Heart left ventricle (tissue), 16 donors: Measurements from ENCODE around the gene PHF2. TPM values are rescaled to one million over a fixed set of nuclear protein-coding genes. Genes with fewer than 3 reads are reported as not detected.

Source experiments
- ATAC-seq, 4 donors: fragments of 200-7000 bp; cut with Tn5 transposase; one replicate each; pipeline ENCODE4 v1.9.1; 2020 to 2022; ENCODE audit warnings: moderate library complexity in 4 of 4, mild to moderate bottlenecking in 3 of 4, moderate number of reproducible peaks in 1 of 4
- DNase-seq, 5 donors: peaks; one replicate each; pipeline ENCODE4 v3.0.0-alpha.2; 2020
- H3K27ac ChIP-seq, 12 donors: fragments of 200-600 bp; sonication (generic) in 4 of 12; one replicate each; pipeline versions ENCODE4 v1.5.0 to v1.8.0; 2016 to 2022; ENCODE audit warnings: mild to moderate bottlenecking in 2 of 12
- H3K27me3 ChIP-seq, 9 donors: fragments of 200-600 bp; sonication (generic) in 2 of 9; one replicate each; pipeline versions ENCODE4 v1.5.1 to v1.8.0; 2016 to 2022; ENCODE audit warnings: mild to moderate bottlenecking in 3 of 9
- H3K36me3 ChIP-seq, 9 donors: fragments of 200-600 bp; sonication (generic) in 2 of 9; one replicate each; pipeline versions ENCODE4 v1.5.0 to v1.8.0; 2018 to 2022; ENCODE audit warnings: mild to moderate bottlenecking in 2 of 9
- H3K4me1 ChIP-seq, 12 donors: fragments of 200-600 bp; sonication (generic) in 4 of 12; one replicate each; pipeline versions ENCODE4 v1.5.0 to v1.8.0; 2016 to 2022; ENCODE audit warnings: mild to moderate bottlenecking in 3 of 12
- H3K4me3 ChIP-seq, 12 donors: fragments of 200-600 bp; sonication (generic) in 4 of 12; one replicate each; pipeline versions ENCODE4 v1.5.0 to v1.8.0; 2017 to 2022; ENCODE audit warnings: mild to moderate bottlenecking in 9 of 12, moderate library complexity in 4 of 12
- H3K9me3 ChIP-seq, 12 donors: fragments of 200-600 bp; sonication (generic) in 4 of 12; one replicate each; pipeline versions ENCODE4 v1.5.0 to v1.8.0; 2016 to 2022; ENCODE audit warnings: mild to moderate bottlenecking in 1 of 12
- POLR2A ChIP-seq, 2 donors: fragments of 450-650 bp; IDR thresholded peaks; one replicate each; pipeline ENCODE4 v1.6.1; 2017; ENCODE audit warnings: antibody characterized with exemption in 2 of 2, mild to moderate bottlenecking in 2 of 2, moderate library complexity in 2 of 2
- WGBS, 4 donors: extraction: QIAGEN DNeasy Blood & Tissue Kit in 2 of 4; methylation state at CpG; one replicate each; pipeline versions ENCODE4 v1.1.5 to v1.1.7; 2013 to 2018; 5-methylcytosine and 5-hydroxymethylcytosine counted together
- intact Hi-C, 10 donors: fragments of 100-400 bp; cut with DNase I; formaldehyde crosslinking; loops; one replicate each; pipeline versions ENCODE4 v1.11.1 to v1.14.2; 2022
- polyA plus RNA-seq, 2 donors: library from polyadenylated mRNA; stranded (reverse); fragments of 200-250 nt; gene quantifications; one replicate each; pipeline ENCODE4 v1.2.3, GENCODE V29; 2013
- total RNA-seq, 9 donors: library from RNA; depleted of rRNA in 2 of 9; stranded (reverse); fragments of >200 nt in 2 of 9; fragmentation: NEBNext Ultra II Directional in 3 of 9; extraction: Animal tissue kit (Norgen Biotek cat#: 25700) in 3 of 9; gene quantifications; one replicate each; pipeline versions ENCODE4 v1.1.0 to v1.2.4, GENCODE V29; 2016 to 2023
- TF ChIP-seq, protein P1 (sequence below), 12 donors: fragments of 200-600 bp; sonication (generic) in 4 of 12; IDR thresholded peaks; one replicate each; pipeline versions ENCODE4 v1.5.0 to v1.8.0; 2018 to 2022; ENCODE audit warnings: antibody characterized with exemption in 12 of 12, mild to moderate bottlenecking in 5 of 12
- donor health status: ischemic (EF 13 %, LVEDD 7.1; RV severe dilation, severe dysfunction).
- donor health status: healthy with polysubstance abuse.
- donor health status: DM: no; HTN: yes; CAD: no.
- donor health status: DM: no; HTN: no; CAD: no.
- donor health status: ischemic (EF 25% LVEDD 6.9; RV normal size, moderate dysfunction).
- donor health status: ischemic (EF 25% LVEDD 5.7; RV mildly dilated, moderate dysfunction).
- donor health status: healthy.
- donor health status: DM: yes; HTN: yes; CAD: no.
- donor health status: ischemic (EF 35%, LVEDD 5.7; RV mildly dilated, moderate dysfunction).
- donor health status: nonischemic (EF 11% LVEDD 7.7; RV severe dilation, severe dysfunction).
- donor health status: DM: yes; HTN: yes; CAD: no.
- donor health status: PGD.
- donor health status: ischemic (EF 29% LVEDD 5.4; RV normal size, mild dysfunction).
- donor health status: nonischemic (EF 23%, LVEDD 6.1; RV moderate dilation, normal function).

PHF2 gene
- total and polyA plus RNA-seq, 11 donors: 18.8 to 37.2 (median 22.1) TPM

DNA sequence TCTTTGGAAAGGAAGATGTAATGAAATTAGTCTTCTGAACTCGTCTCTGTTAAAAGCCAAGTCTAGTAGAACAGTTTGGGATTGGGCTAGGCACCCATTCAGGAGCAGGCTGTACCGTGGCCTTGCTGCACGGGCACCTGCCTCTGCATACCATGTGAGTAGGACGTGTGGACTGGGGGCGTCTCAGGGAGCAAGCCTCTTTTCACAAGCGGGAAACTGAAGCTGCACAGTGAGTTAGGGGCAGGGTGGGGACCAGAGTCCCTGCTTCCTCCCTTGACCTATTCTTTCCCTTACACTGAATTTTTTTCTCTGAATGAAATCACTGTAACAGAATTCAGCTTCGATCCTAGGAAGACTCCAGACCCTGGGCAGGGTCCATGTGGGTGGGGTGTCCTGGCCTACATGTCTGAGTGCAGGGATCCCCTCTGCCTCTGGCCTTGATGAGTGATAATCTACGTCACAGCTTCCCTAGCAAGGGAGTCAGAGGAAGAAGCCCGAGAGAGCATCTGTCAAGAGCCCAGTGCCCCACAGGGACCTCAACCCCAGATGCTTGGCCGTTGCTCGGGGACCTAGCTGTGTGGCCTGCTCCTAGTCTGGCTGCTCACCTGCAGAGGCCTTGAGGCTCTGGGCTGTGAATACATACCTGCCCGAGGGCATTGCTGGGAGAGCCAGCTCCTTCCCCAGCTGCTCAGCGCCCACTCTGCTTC lies 15.1 kb downstream of the PHF2 start:
- H3K27ac ChIP-seq: peak overlapping the region in 1 of 12 donors; percentile 15
- WGBS, 4 donors: 54 to 69% (median 66%) methylated on average over 13 of the region's 13 CpGs
- H3K4me1 ChIP-seq: peaks cover 0 to 83% (median 52%) of the 10 kb centered on the region in 12 donors
- ATAC-seq: peak in 1 of 4 donors; percentile 13
- TF ChIP-seq POLR2A (IDR thresholded peaks at IDR 0.05): no peak
- TF ChIP-seq, protein P1, sequence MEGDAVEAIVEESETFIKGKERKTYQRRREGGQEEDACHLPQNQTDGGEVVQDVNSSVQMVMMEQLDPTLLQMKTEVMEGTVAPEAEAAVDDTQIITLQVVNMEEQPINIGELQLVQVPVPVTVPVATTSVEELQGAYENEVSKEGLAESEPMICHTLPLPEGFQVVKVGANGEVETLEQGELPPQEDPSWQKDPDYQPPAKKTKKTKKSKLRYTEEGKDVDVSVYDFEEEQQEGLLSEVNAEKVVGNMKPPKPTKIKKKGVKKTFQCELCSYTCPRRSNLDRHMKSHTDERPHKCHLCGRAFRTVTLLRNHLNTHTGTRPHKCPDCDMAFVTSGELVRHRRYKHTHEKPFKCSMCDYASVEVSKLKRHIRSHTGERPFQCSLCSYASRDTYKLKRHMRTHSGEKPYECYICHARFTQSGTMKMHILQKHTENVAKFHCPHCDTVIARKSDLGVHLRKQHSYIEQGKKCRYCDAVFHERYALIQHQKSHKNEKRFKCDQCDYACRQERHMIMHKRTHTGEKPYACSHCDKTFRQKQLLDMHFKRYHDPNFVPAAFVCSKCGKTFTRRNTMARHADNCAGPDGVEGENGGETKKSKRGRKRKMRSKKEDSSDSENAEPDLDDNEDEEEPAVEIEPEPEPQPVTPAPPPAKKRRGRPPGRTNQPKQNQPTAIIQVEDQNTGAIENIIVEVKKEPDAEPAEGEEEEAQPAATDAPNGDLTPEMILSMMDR (IDR thresholded peaks at IDR 0.05): no peak
- no peaks in the 10 kb centered on the region for H3K27me3 ChIP-seq
- intact Hi-C loops: no loop called here
- H3K9me3 ChIP-seq: no peaks in the 10 kb centered on the region
- no peak for DNase-seq
- H3K4me3 ChIP-seq: no peak overlapping the region
- no peaks in the 10 kb centered on the region for H3K36me3 ChIP-seq

DNA sequence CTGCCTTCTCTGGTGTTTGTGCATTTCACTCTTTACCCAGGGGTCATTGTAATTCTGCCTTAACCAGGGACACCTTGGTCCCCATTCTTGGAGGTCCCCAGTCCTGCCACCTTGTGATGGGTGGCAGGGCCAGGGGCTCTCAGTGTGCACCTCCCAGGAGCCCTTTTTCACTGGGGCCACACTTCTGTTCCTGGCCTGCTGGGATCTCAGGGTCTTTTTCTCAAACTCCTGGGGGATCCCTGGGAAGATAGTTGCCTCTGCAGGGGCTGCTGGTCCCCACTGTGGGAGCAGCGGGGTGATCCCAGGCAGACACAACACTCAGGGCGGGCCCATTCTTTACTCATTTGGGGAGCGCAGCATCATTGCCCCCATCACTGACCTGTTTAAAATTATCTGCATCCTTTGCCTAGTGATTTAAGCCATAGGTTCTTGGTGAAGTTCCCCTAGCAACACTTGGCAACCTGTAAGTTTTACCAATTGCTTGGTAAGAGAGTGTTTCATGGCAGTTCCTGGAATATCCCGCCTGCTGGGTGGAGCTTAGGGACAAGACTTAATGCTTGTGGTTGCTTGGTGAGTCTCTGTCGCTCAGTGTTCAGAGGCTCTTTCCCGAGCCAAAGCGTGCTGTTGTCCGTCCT lies 15.7 kb downstream of the PHF2 start:
- Histone ChIP-seq H3K4me3 (no peak overlapping the region), H3K9me3 (no peaks in the 10 kb centered on the region), H3K27me3 (no peaks in the 10 kb centered on the region), H3K36me3 (no peaks in the 10 kb centered on the region), H3K27ac (peak overlapping the region in 1 of 12 donors; percentile 15), H3K4me1 (peaks cover 0 to 76% (median 48%) of the 10 kb centered on the region in 12 donors)
- ATAC-seq (no peak), DNase-seq (no peak)
- TF ChIP-seq POLR2A (IDR thresholded peaks at IDR 0.05): no peak
- TF ChIP-seq, protein P1 (IDR thresholded peaks at IDR 0.05): no peak
- intact Hi-C loops: no loop called here
- 93 to 95% (median 94%) methylated on average over 8 of the region's 8 CpGs for WGBS, 4 donors

DNA sequence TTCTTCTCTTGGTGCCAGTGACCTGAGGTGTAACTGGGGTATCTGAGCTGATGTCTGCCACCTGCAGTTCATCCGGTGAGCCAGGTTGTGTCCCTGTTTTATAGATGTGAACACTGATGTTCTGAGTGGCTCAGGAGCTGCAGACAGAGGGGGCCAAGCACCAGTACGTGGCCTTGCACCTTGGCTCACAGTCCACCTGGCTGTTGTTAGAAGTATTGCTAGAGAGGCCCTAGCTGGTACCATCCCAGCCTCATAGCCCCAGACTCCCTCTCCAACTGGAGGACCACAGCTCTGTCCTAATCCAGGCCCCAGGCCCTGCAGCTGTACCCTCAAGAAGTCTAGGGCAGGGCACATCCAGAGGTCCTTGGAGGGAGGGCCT lies 16.2 kb downstream of the PHF2 start:
- H3K27ac ChIP-seq: no peak overlapping the region
- ATAC-seq: peak in 1 of 4 donors; percentile 8
- no peaks in the 10 kb centered on the region for H3K36me3 ChIP-seq
- intact Hi-C loops: no loop called here
- 76 to 88% (median 76%) methylated on average over 1 to 2 of the region's 2 CpGs for WGBS, 4 donors
- H3K4me1 ChIP-seq: peaks cover 0 to 74% (median 48%) of the 10 kb centered on the region in 12 donors
- no peak overlapping the region for H3K4me3 ChIP-seq
- no peaks in the 10 kb centered on the region for H3K9me3 ChIP-seq
- TF ChIP-seq, protein P1 (IDR thresholded peaks at IDR 0.05): peak in 2 of 12 donors; percentile 9 to 13
- no peak for TF ChIP-seq POLR2A (IDR thresholded peaks at IDR 0.05)
- DNase-seq: no peak
- no peaks in the 10 kb centered on the region for H3K27me3 ChIP-seq

DNA sequence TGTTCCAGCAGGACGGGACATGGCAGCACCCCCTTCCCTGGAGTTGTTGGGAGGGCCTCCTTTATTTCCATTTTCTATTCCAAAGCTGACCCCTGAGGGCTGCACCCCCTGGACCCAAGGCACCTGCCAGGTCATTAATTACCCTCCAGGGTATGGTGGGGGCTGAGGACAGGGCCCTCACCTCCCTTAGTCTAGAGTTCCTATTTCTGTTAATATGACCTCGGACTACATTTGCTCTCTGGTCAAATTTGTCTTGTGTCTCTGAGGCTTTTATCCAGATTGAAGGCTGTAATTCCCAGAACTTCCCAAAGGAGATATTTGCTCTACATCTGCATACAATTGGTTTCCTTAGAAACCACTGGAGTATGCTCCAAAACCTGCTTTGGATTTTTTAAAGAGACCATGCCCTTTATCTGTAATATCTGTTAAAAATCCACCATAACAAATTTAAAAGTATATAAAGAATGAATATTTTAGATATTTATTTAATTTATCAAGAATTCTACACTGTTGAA lies 16.8 kb downstream of the PHF2 start:
- ATAC-seq: no peak
- Histone ChIP-seq H3K27ac (peak overlapping the region in 2 of 12 donors; percentile 28 to 32), H3K4me3 (no peak overlapping the region), H3K36me3 (no peaks in the 10 kb centered on the region), H3K27me3 (no peaks in the 10 kb centered on the region), H3K4me1 (peaks cover 0 to 74% (median 49%) of the 10 kb centered on the region in 12 donors), H3K9me3 (no peaks in the 10 kb centered on the region)
- intact Hi-C loops: no loop called here
- TF ChIP-seq POLR2A (IDR thresholded peaks at IDR 0.05): no peak
- WGBS, 4 donors: 53 to 75% (median 67%) methylated on average over 2 of the region's 2 CpGs
- DNase-seq: no peak
